H9 (cell line): Measurements from ENCODE around the gene MIS18A. TPM values are rescaled to one million over a fixed set of nuclear protein-coding genes. Genes with fewer than 3 reads are reported as not detected.

ENCODE experiments used
- DNase-seq: peaks from one replicate; pipeline ENCODE4 v3.0.0-alpha.2; 2017
- H2AFZ ChIP-seq: one replicate; pipeline ENCODE4 v1.6.1; 2013; ENCODE audit warnings: mild to moderate bottlenecking, low read length, control low read depth, moderate library complexity
- H2AK5ac ChIP-seq: 2 replicates; pipeline ENCODE4 v1.6.1; 2013; ENCODE audit warnings: low read length, control low read depth, mixed read lengths; ENCODE audit not compliant: insufficient read length
- H2BK120ac ChIP-seq: one replicate; pipeline ENCODE4 v1.6.1; 2013; ENCODE audit warnings: low read depth, mild to moderate bottlenecking, low read length, control low read depth, inconsistent platforms; ENCODE audit not compliant: poor library complexity, severe bottlenecking
- H2BK12ac ChIP-seq: 2 replicates; pipeline ENCODE4 v1.6.1; 2013; ENCODE audit warnings: low read length, control low read depth, mixed read lengths, low read depth; ENCODE audit not compliant: insufficient read length
- H2BK15ac ChIP-seq: 2 replicates; pipeline ENCODE4 v1.6.1; 2013; ENCODE audit warnings: low read depth, low read length, control low read depth
- H2BK20ac ChIP-seq: one replicate; pipeline ENCODE4 v1.6.1; 2013; ENCODE audit warnings: low read depth, mild to moderate bottlenecking, low read length, control low read depth, inconsistent platforms; ENCODE audit not compliant: poor library complexity, severe bottlenecking
- H2BK5ac ChIP-seq: 2 replicates; pipeline ENCODE4 v1.6.1; 2013; ENCODE audit warnings: low read length, control low read depth, mixed read lengths; ENCODE audit not compliant: insufficient read length
- H3K14ac ChIP-seq: 2 replicates; pipeline ENCODE4 v1.6.1; 2013; ENCODE audit warnings: low read length, control low read depth; ENCODE audit not compliant: insufficient read depth
- H3K18ac ChIP-seq: 2 replicates; pipeline ENCODE4 v1.6.1; 2013; ENCODE audit warnings: low read depth, mild to moderate bottlenecking, mixed read lengths, low read length, control low read depth; ENCODE audit not compliant: insufficient read length
- H3K23ac ChIP-seq: 2 replicates; pipeline ENCODE4 v1.6.1; 2013; ENCODE audit warnings: low read length, control low read depth, mixed read lengths, low read depth; ENCODE audit not compliant: insufficient read length
- H3K23me2 ChIP-seq: 2 replicates; pipeline ENCODE4 v1.6.1; 2013; ENCODE audit warnings: low read depth, mild to moderate bottlenecking, mixed read lengths, low read length, control low read depth; ENCODE audit not compliant: insufficient read length, poor library complexity, severe bottlenecking
- H3K27ac ChIP-seq: 2 replicates; pipeline ENCODE4 v1.5.1; 2013; ENCODE audit warnings: low read length, control low read depth, mixed read lengths, low read depth; ENCODE audit not compliant: insufficient read length
- H3K27me3 ChIP-seq: 2 replicates; pipeline ENCODE4 v1.6.1; 2013; ENCODE audit warnings: low read length, control low read depth, inconsistent platforms; ENCODE audit not compliant: insufficient read depth
- H3K4ac ChIP-seq: 2 replicates; pipeline ENCODE4 v1.6.1; 2013; ENCODE audit warnings: low read depth, mild to moderate bottlenecking, control low read depth, inconsistent platforms, low read length, moderate library complexity
- H3K4me1 ChIP-seq: 2 replicates; pipeline ENCODE4 v1.6.1; 2013; ENCODE audit warnings: low read length, control low read depth, inconsistent platforms; ENCODE audit not compliant: insufficient read depth
- H3K4me2 ChIP-seq: 2 replicates; pipeline ENCODE4 v1.6.1; 2013; ENCODE audit warnings: low read length, control low read depth, mixed read lengths; ENCODE audit not compliant: insufficient read length, insufficient read depth
- H3K56ac ChIP-seq: 2 replicates; pipeline ENCODE4 v1.6.1; 2013; ENCODE audit warnings: low read depth, mild to moderate bottlenecking, mixed read lengths, low read length, control low read depth; ENCODE audit not compliant: insufficient read length
- H3K79me1 ChIP-seq: 2 replicates; pipeline ENCODE4 v1.6.1; 2013; ENCODE audit warnings: low read depth, mild to moderate bottlenecking, moderate library complexity, low read length, control low read depth, inconsistent platforms; ENCODE audit not compliant: insufficient read depth, poor library complexity, severe bottlenecking
- H3K79me2 ChIP-seq: 2 replicates; pipeline ENCODE4 v1.6.1; 2013; ENCODE audit warnings: low read length, control low read depth, inconsistent platforms; ENCODE audit not compliant: insufficient read depth
- H3K9ac ChIP-seq: 2 replicates; pipeline ENCODE4 v1.6.1; 2013; ENCODE audit warnings: low read length, control low read depth, mixed read lengths; ENCODE audit not compliant: insufficient read length; ENCODE audit errors: extremely low read depth
- H3K9me3 ChIP-seq: one replicate; pipeline ENCODE4 v1.6.1; 2013; ENCODE audit warnings: low read depth, low read length, inconsistent platforms; ENCODE audit not compliant: control insufficient read depth
- H3T11ph ChIP-seq: one replicate; pipeline ENCODE4 v1.6.1; 2013; ENCODE audit warnings: mild to moderate bottlenecking, low read length, control low read depth, inconsistent platforms
- H4K20me1 ChIP-seq: one replicate; pipeline ENCODE4 v1.6.1; 2013; ENCODE audit not compliant: control insufficient read depth, insufficient read length, insufficient read depth
- H4K5ac ChIP-seq: 2 replicates; pipeline ENCODE4 v1.6.1; 2013; ENCODE audit warnings: low read depth, mild to moderate bottlenecking, mixed read lengths, low read length, control low read depth; ENCODE audit not compliant: insufficient read length
- H4K8ac ChIP-seq: replicated peaks from 2 replicates; pipeline ENCODE4 v1.6.1; 2013; ENCODE audit warnings: low read length, control low read depth, mixed read lengths, low read depth; ENCODE audit not compliant: insufficient read length
- H4K91ac ChIP-seq: 2 replicates; pipeline ENCODE4 v1.6.1; 2013; ENCODE audit warnings: low read depth, mild to moderate bottlenecking, moderate library complexity, mixed read lengths, low read length, control low read depth; ENCODE audit not compliant: insufficient read length
- H3K27ac Mint-ChIP-seq, 3 experiments: 2 replicates in 2 of 3; 3 replicates in 1 of 3; pipeline ENCODE4 v1.8.0; 2020 to 2021; ENCODE audit warnings: mixed read lengths in 3 of 3, mild to moderate bottlenecking in 1 of 3, moderate library complexity in 1 of 3
- H3K27me3 Mint-ChIP-seq: 2 replicates; pipeline ENCODE4 v1.8.0; 2021; ENCODE audit warnings: low read depth, mild to moderate bottlenecking, moderate library complexity, mixed read lengths
- H3K36me3 Mint-ChIP-seq, 3 experiments: 2 replicates in 2 of 3; 3 replicates in 1 of 3; pipeline ENCODE4 v1.8.0; 2020 to 2021; ENCODE audit warnings: low read depth in 3 of 3, mixed read lengths in 3 of 3; ENCODE audit not compliant: insufficient read depth in 1 of 3
- H3K4me1 Mint-ChIP-seq, 2 experiments: 2 replicates each; pipeline ENCODE4 v1.8.0; 2020; ENCODE audit warnings: mixed read lengths in 2 of 2
- H3K4me3 Mint-ChIP-seq, 2 experiments: 2 replicates in 1 of 2; 3 replicates in 1 of 2; pipeline ENCODE4 v1.8.0; 2020 to 2021; ENCODE audit warnings: mild to moderate bottlenecking in 2 of 2, mixed read lengths in 2 of 2, moderate library complexity in 1 of 2
- H3K9me3 Mint-ChIP-seq, 2 experiments: 2 replicates in 1 of 2; 3 replicates in 1 of 2; pipeline ENCODE4 v1.8.0; 2020; ENCODE audit warnings: mild to moderate bottlenecking in 2 of 2, mixed read lengths in 2 of 2, moderate library complexity in 1 of 2
- WGBS: extraction: QIAGEN DNeasy Blood & Tissue Kit; methylation state at CpG from one replicate; pipeline ENCODE4 v1.1.7; 2013; ENCODE audit warnings: missing lambda C conversion rate, low lambda C conversion rate, mixed read lengths; ENCODE audit not compliant: insufficient read length; ENCODE audit errors: extremely low coverage; 5-methylcytosine and 5-hydroxymethylcytosine counted together
- total RNA-seq: library from RNA; stranded (reverse); gene quantifications from 2 replicates; pipeline ENCODE4 v1.2.1, GENCODE V29; 2021
- TF ChIP-seq, protein P1 (sequence below): fragments of 200-600 bp; sonication (generic); conservative IDR thresholded peaks from 3 replicates; pipeline ENCODE4 v1.8.0; 2021; ENCODE audit warnings: antibody characterized with exemption, mild to moderate bottlenecking

The MIS18A gene
- total RNA-seq, 1 experiment from 2014 or later, result 56.5 TPM

DNA sequence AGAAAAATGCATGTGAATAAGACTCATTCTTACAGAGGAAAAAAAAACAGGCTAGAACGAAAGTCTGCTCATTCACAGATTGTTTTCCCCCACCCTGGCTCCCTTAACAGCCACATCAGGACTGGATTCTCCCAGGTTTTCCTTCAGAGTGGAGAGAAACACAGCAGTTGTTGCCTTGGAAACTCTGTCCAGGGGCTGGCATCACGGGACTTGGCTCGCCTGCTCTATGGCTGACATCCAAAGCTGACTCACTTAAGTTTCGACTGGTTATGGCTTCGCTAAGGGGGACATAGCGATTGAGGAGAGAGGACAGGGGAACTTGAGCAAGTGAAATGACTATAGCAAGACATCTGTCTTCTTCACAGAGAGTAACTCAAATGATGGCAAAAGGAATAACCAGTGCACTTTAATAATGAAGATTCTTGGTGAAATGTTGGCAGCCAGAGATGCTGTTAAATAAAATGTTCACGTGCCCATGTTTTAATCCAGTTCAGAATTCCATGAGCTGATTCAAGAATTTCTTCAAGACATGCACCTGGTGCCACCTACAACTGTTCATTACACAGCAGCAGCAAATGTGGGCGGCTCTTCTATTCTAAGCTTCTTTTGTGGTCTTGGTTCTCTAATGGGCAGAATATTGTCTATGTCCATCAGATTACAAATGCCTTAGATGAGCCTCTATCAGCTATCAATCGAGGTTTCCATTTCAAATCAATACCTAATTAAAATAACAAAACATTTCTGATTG lies 21.8 kb downstream of the MIS18A start:
- Histone ChIP-seq H3K14ac (0 out of 2 replicates have a peak overlapping the region, but pooled peaks have one; percentile 29), H3K4ac (no peak overlapping the region), H4K20me1 (no peaks in the 10 kb centered on the region), H2BK5ac (no peak overlapping the region), H3K79me1 (no peaks in the 10 kb centered on the region), H3K4me1 (no peaks in the 10 kb centered on the region), H4K91ac (no peak overlapping the region), H2AFZ (no peak overlapping the region), H3K9ac (no peak overlapping the region), H3K27ac (no peak overlapping the region), H3K4me2 (no peak overlapping the region), H3K23me2 (no peaks in the 10 kb centered on the region), H2BK120ac (no peak overlapping the region), H2BK15ac (no peak overlapping the region), H3K9me3 (no peaks in the 10 kb centered on the region), H3K18ac (no peak overlapping the region), H3T11ph (no peak overlapping the region), H4K8ac (no peak overlapping the region), H2BK12ac (no peak overlapping the region), H3K56ac (no peak overlapping the region), H3K79me2 (0 out of 2 replicates have a peak, but pooled peaks cover 2% of the 10 kb centered on the region), H2AK5ac (no peak overlapping the region), H2BK20ac (no peak overlapping the region), H3K23ac (no peak overlapping the region), H3K27me3 (no peaks in the 10 kb centered on the region), H4K5ac (no peak overlapping the region)
- Mint-ChIP-seq H3K36me3 (no peaks in the 10 kb centered on the region), H3K9me3 (no peaks in the 10 kb centered on the region), H3K4me3 (no peak overlapping the region), H3K27ac (no peak overlapping the region), H3K4me1 (peaks cover 4 to 5% of the 10 kb centered on the region in 2 experiments; a peak in 3 of 4 replicates), H3K27me3 (no peaks in the 10 kb centered on the region)
- no peak for DNase-seq
- TF ChIP-seq, protein P1, sequence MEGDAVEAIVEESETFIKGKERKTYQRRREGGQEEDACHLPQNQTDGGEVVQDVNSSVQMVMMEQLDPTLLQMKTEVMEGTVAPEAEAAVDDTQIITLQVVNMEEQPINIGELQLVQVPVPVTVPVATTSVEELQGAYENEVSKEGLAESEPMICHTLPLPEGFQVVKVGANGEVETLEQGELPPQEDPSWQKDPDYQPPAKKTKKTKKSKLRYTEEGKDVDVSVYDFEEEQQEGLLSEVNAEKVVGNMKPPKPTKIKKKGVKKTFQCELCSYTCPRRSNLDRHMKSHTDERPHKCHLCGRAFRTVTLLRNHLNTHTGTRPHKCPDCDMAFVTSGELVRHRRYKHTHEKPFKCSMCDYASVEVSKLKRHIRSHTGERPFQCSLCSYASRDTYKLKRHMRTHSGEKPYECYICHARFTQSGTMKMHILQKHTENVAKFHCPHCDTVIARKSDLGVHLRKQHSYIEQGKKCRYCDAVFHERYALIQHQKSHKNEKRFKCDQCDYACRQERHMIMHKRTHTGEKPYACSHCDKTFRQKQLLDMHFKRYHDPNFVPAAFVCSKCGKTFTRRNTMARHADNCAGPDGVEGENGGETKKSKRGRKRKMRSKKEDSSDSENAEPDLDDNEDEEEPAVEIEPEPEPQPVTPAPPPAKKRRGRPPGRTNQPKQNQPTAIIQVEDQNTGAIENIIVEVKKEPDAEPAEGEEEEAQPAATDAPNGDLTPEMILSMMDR, result no peak
- no CpG with 5 or more reads among the region's 9 CpGs for WGBS
